Stromal cell of bone marrow (primary cell): ENCODE results near the gene MINDY3.

Source experiments
- DNase-seq: peaks from one replicate; pipeline ENCODE4 v3.0.0-alpha.2; 2012; ENCODE audit warnings: low read depth

Gene MINDY3

DNA sequence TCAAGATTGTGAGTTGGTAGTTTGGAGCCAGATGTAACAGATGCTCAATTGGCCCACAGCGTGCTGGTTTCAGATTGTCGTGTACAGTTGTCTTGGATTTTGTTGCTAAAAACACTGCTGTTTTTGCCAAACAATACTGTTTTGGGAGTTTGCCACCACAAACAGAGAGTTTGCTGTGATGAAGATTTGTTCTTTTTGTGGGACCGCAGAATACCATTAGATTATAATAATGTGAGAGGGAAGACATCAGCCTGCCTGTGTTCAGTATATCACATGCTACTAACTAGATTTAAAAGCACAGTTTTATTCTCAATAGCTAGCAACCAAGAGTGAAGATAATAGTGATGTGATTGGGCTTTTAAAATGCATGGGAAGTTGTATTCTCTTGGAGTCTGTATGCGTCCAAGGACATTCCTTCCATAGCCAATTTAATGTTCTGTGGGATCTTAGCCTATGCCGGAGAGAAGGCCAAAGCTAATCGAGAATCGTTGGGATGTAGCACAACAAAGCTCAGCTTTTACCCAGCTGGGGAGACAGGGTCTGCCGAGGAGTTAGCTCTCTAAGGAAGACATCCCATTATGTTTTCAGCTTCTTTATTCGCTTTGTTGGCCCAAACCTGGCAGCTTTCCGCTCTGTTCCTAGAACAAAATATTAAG is 121.9 kb downstream of the MINDY3 start:
- peak; percentile 40 for DNase-seq

DNA sequence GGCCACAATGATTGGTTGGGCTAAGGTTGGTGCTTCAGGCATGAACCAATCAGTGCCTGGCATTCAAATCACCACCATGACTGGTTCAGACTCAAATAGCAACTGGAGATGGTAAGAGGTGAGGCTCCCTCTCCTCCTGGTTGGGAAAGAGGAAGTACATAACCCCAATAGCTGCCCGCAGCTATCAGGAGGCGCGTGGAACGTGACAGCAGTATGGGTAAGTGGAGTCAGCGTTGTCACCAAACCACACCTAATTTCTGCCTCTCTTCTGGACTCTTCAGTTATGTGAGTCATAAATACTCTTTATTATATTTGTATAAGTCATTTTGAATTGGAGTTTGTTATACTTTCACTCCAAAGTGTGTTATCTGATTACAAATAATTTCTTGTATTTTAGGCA is 122.7 kb downstream of the MINDY3 start:
- no peak for DNase-seq

DNA sequence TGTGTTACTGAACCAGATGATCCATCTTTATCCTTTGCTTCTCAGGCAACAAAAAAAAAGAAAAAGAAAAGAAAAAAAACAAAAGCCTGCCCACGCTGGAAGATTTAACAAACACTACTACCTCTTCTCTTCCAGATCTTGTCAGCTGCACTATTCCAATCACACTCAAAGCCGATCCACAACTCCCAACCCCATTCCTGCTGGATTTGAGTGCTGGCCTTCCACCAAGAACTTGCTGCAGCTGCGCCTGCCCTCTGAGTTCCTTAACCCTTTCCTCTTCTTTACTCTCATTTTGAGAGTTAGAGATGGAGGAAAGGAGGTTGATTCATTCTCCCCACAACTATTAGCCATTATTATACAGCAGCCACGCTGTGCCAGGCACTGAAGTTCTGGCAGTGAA is 124.5 kb downstream of the MINDY3 start:
- no peak for DNase-seq

DNA sequence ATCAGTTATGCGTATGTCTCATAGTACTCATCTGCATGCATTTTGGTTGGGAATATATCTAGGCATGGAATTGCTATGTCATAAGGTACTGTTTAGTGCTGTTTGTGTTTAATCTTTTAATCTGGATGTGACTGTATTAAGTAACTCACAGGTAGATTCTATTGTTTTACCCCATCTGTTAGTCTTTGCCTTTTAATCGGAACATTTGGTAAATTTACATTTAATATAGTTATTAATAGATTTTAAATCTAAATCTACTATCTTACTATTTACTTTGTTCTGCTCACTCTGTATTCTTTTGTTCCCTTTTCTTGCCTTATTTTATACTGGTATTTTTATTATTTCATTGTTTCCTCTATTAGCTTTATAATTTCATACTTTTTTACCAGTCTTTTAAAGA is 130.0 kb downstream of the MINDY3 start:
- no peak for DNase-seq

DNA sequence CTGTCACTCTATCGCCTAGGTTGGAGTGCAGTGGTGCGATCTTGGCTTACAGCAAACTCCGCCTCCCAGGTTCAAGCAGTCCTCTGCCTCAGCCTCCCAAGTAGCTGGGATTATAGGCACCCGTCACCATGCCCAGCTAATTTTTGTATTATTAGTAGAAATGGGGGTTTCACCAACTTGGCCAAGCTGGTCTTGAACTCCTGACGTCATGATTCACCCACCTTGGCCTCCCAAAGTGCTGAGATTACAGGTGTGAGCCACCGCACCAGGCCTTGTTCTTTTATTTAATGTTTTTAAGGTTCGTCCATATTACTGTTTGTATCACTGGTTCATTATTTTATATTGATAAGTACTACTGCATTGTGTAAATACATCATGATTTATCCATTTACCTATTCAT is 130.4 kb downstream of the MINDY3 start:
- no peak for DNase-seq
